Measurements from ENCODE around the gene PMPCA.

PMPCA gene, protein sequence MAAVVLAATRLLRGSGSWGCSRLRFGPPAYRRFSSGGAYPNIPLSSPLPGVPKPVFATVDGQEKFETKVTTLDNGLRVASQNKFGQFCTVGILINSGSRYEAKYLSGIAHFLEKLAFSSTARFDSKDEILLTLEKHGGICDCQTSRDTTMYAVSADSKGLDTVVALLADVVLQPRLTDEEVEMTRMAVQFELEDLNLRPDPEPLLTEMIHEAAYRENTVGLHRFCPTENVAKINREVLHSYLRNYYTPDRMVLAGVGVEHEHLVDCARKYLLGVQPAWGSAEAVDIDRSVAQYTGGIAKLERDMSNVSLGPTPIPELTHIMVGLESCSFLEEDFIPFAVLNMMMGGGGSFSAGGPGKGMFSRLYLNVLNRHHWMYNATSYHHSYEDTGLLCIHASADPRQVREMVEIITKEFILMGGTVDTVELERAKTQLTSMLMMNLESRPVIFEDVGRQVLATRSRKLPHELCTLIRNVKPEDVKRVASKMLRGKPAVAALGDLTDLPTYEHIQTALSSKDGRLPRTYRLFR

DNA sequence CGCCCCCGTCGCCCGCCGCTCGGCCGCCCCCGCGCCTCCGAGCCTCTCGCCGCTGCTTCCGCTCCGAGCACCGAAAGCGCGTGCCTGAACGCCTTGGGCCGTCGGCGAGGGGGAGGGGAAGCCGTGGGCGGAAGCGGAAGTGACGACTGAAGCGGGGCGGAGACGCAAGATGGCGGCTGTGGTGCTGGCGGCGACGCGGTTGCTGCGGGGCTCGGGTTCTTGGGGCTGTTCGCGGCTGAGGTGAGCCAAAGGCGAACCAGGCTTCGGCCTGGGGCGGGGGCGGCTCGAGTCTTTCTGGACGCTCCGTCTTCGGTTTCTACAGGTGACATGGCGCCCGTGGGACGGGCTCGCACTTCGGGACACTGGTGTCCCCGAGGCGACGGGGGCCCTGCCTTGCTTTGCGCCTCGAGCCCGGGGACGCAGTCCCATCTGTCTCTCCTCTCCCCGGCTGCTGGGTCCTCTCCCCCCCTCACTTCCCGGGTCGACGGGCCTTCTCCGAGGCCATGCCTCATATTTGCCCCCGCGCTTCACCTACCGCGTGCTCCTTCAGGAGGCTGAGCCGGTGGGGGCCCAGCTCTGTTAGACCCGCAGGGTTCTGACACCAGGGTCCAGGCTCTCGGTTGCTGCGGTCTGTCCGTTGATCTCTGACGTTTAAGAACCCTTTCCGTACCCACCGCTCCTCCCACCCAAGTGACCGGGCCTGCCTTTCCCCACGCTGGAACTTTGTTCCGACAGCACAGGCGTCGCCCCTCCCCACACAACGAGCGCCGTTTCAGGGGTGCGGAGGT lies at the start of gene PMPCA, which contains the start of gene ENTR1:
TSS of gene PMPCA (plus strand) at position 159 of the 788 bp plus-strand sequence. CDS start at position 170, 11 bp downstream.
TSS of gene ENTR1 (minus strand) at position 115 of the 788 bp plus-strand sequence. CDS start 217 bp downstream, outside the sequence.
- Mint-ChIP-seq H3K36me3 (peaks cover 13% of the 10 kb centered on the region), H3K9me3 (ENCODE audit: low read depth) (no peaks in the 10 kb centered on the region), H3K27ac (peak within 1 kb of the TSS; percentile 96), H3K4me3 (peak within 1 kb of the TSS; percentile 97), H3K27me3 (no peaks in the 10 kb centered on the region), H3K4me1 (ENCODE audit: low read depth) (peaks cover 44% of the 10 kb centered on the region)

DNA sequence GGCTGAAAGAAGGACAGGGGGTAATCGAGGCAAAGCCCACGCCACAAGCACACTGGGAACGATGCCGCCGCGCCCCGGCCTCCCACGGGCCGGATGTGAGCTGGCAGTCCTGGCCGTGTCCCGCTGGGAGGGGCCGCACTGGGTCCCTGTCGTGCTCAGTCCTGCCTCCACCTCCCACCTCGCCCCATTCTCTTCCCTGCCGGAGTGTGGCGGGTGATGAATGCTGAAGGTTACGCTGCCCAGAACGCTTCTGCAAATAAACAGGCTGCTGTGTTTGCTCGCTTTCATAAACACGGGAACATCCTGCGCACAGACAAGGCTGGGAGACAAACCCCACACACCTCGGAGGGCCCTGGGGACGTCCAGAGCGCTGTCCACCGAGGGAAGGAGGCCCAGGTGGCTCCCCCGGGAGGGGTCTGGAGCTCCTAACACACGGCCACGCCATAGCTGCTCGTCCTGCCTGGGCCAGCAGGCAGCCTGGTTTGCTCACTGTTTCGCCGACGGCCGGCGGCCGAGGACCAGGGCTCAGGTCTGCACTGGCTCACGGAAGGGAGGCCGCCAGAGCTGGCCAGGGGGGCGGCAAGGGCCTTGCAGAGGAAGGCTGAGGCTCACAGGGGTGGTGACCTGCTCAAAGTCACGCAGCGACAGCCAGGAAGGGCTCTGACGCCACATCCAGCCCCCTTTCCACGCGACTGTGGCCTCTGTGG lies 49.3 kb upstream of the PMPCA start:
- Mint-ChIP-seq H3K27ac (no peak overlapping the region), H3K4me1 (ENCODE audit: low read depth) (peaks cover 5% of the 10 kb centered on the region), H3K27me3 (no peaks in the 10 kb centered on the region), H3K9me3 (ENCODE audit: low read depth) (no peaks in the 10 kb centered on the region), H3K4me3 (no peak overlapping the region), H3K36me3 (no peaks in the 10 kb centered on the region)

GRCh38 chr9:136361754-136362449 lies 48.6 kb upstream of the PMPCA start:
- H3K9me3 Mint-ChIP-seq (ENCODE audit: low read depth), result no peaks in the 10 kb centered on the region
- no peak overlapping the region for H3K4me3 Mint-ChIP-seq
- H3K4me1 Mint-ChIP-seq (ENCODE audit: low read depth), result peaks cover 5% of the 10 kb centered on the region
- no peaks in the 10 kb centered on the region for H3K27me3 Mint-ChIP-seq
- H3K27ac Mint-ChIP-seq, result no peak overlapping the region
- H3K36me3 Mint-ChIP-seq, result no peaks in the 10 kb centered on the region

DNA sequence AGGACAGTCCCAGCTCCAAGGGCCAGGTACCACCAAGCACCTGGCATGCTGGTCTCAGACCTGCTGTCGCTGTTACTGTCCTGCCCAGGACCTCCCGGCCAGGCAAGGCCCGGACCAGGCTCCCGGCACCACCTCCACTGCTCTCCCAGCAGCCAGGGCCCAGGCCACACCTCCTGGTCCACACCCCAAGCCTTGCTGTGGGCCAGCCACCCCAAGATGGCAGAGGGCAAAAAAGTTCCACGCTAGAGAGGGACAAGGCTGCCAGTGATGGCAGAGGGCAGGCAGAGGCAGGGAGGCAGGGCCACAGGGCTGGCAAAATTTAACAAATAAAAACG lies 48.0 kb upstream of the PMPCA start:
- Mint-ChIP-seq H3K27ac (no peak overlapping the region), H3K27me3 (no peaks in the 10 kb centered on the region), H3K4me1 (ENCODE audit: low read depth) (peaks cover 5% of the 10 kb centered on the region), H3K9me3 (ENCODE audit: low read depth) (no peaks in the 10 kb centered on the region), H3K4me3 (peak overlapping the region; percentile 83), H3K36me3 (no peaks in the 10 kb centered on the region)

DNA sequence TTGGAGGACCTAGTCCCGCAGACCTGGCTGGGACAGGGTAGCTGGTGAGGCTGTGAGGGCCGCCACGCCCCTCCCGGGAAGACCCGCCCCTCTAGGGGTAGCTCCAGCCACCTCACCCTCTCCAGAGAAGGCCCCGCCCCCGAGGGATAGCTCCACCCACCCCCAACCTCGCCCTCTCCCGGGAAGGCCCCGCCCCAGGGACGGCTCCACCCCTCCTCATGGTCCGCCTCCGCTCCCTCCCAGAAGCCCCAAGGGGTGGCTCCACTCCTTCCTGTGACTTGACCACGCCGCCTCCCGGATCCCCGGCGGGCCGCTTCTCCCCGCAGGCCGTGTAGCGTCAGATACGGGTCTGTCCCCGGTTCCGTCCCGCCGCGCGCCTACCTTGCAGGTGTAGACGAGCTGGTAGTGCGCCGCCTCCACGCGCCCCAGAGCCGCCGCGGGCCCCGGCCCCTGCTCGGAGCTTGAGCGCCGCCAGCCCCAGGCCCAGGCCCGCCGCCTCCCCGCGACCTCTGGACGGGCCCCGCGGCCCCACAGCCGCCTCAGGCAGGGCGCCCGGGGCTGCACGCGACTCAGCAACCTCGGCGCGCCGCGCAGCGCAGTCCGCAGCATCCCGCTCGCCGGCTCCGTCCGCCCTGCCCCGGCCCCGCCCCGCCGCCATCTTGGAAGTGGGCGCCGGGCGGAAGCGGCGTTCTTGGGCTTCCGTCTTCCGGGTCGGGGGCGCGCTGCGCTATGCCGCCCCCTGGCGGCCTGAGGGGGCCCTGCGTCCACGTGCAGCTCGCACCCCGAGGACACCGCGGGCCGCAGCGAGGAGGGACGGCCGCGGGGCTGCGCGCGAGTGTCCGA lies 47.1 kb upstream of the PMPCA start, which contains the start of gene DNLZ:
TSS of gene DNLZ (minus strand) at position 639 of the 843 bp plus-strand sequence. CDS start at position 609, 30 bp downstream.
- H3K36me3 Mint-ChIP-seq, result no peaks in the 10 kb centered on the region
- H3K27me3 Mint-ChIP-seq, result no peaks in the 10 kb centered on the region
- H3K9me3 Mint-ChIP-seq (ENCODE audit: low read depth), result no peaks in the 10 kb centered on the region
- H3K4me1 Mint-ChIP-seq (ENCODE audit: low read depth), result peaks cover 5% of the 10 kb centered on the region
- peak within 1 kb of the TSS; percentile 83 for H3K4me3 Mint-ChIP-seq
- peak within 1 kb of the TSS; percentile 58 for H3K27ac Mint-ChIP-seq

- peaks cover 5% of the 10 kb centered on the region for H3K4me1 Mint-ChIP-seq (ENCODE audit: low read depth)
- H3K27ac Mint-ChIP-seq, result no peak overlapping the region
- no peaks in the 10 kb centered on the region for H3K9me3 Mint-ChIP-seq (ENCODE audit: low read depth)
- H3K27me3 Mint-ChIP-seq, result no peaks in the 10 kb centered on the region
- peak overlapping the region; percentile 70 for H3K4me3 Mint-ChIP-seq
- no peaks in the 10 kb centered on the region for H3K36me3 Mint-ChIP-seq
These were observed 46.3 kb upstream of the PMPCA start for GRCh38 chr9:136363949-136364748.

- no peaks in the 10 kb centered on the region for H3K27me3 Mint-ChIP-seq
- H3K4me3 Mint-ChIP-seq, result no peak overlapping the region
- peaks cover 5% of the 10 kb centered on the region for H3K4me1 Mint-ChIP-seq (ENCODE audit: low read depth)
- no peaks in the 10 kb centered on the region for H3K36me3 Mint-ChIP-seq
- H3K27ac Mint-ChIP-seq, result no peak overlapping the region
- H3K9me3 Mint-ChIP-seq (ENCODE audit: low read depth), result no peaks in the 10 kb centered on the region
These were observed 45.3 kb upstream of the PMPCA start for GRCh38 chr9:136364942-136365774.

DNA sequence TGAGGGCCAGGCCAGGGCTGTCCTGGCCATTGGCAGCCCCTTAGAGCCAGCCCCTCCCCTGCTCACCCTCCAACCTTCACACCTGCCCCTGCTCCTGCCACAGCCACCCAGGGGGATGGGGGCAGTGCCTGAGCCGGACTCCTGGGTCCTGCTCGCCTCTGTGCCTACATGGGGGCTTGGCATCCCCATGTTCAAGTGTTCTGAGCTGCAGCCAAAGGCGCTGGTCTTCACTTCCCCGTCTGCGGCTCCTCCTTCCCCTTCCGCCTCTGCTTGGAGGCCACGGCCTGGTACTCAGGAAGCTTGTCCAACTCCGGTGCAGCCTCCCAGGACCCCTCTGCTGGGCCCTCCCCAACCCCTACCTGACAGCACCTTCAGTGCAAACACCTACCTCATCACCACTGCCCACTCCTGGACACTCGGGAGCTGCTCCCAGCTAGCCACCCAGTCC lies 44.7 kb upstream of the PMPCA start:
- H3K27me3 Mint-ChIP-seq, result no peaks in the 10 kb centered on the region
- H3K4me1 Mint-ChIP-seq (ENCODE audit: low read depth), result peaks cover 5% of the 10 kb centered on the region
- no peaks in the 10 kb centered on the region for H3K36me3 Mint-ChIP-seq
- H3K27ac Mint-ChIP-seq, result no peak overlapping the region
- no peak overlapping the region for H3K4me3 Mint-ChIP-seq
- H3K9me3 Mint-ChIP-seq (ENCODE audit: low read depth), result no peaks in the 10 kb centered on the region

GRCh38 chr9:136366826-136367225 lies 43.6 kb upstream of the PMPCA start:
- no peaks in the 10 kb centered on the region for H3K36me3 Mint-ChIP-seq
- H3K27me3 Mint-ChIP-seq, result no peaks in the 10 kb centered on the region
- H3K4me3 Mint-ChIP-seq, result no peak overlapping the region

GRCh38 chr9:136367296-136368145 lies 42.9 kb upstream of the PMPCA start:
- H3K36me3 Mint-ChIP-seq, result no peaks in the 10 kb centered on the region
- no peaks in the 10 kb centered on the region for H3K27me3 Mint-ChIP-seq
- H3K9me3 Mint-ChIP-seq (ENCODE audit: low read depth), result no peaks in the 10 kb centered on the region
- no peak overlapping the region for H3K4me3 Mint-ChIP-seq
- H3K4me1 Mint-ChIP-seq (ENCODE audit: low read depth), result peaks cover 4% of the 10 kb centered on the region
- H3K27ac Mint-ChIP-seq, result no peak overlapping the region

More at GRCh38 chr9:136366826-136367225, 43.6 kb upstream of the PMPCA start:
- H3K27ac Mint-ChIP-seq, result no peak overlapping the region
- H3K4me1 Mint-ChIP-seq (ENCODE audit: low read depth), result peaks cover 5% of the 10 kb centered on the region
- H3K9me3 Mint-ChIP-seq (ENCODE audit: low read depth), result no peaks in the 10 kb centered on the region

GRCh38 chr9:136368190-136368589 lies 42.3 kb upstream of the PMPCA start:
- H3K36me3 Mint-ChIP-seq, result no peaks in the 10 kb centered on the region
- H3K27me3 Mint-ChIP-seq, result no peaks in the 10 kb centered on the region
- H3K9me3 Mint-ChIP-seq (ENCODE audit: low read depth), result no peaks in the 10 kb centered on the region
- H3K27ac Mint-ChIP-seq, result no peak overlapping the region
- H3K4me3 Mint-ChIP-seq, result no peak overlapping the region
- H3K4me1 Mint-ChIP-seq (ENCODE audit: low read depth), result peaks cover 5% of the 10 kb centered on the region

All from activated naive CD8-positive, alpha-beta T cell (primary cell).